ENCODE results near the gene BHLHA9.
"Not testable (repeated sequence)": the region's sequence is repeated elsewhere in the genome, so short reads cannot be mapped to it uniquely, and the experiment has no call there.

BHLHA9 gene

DNA sequence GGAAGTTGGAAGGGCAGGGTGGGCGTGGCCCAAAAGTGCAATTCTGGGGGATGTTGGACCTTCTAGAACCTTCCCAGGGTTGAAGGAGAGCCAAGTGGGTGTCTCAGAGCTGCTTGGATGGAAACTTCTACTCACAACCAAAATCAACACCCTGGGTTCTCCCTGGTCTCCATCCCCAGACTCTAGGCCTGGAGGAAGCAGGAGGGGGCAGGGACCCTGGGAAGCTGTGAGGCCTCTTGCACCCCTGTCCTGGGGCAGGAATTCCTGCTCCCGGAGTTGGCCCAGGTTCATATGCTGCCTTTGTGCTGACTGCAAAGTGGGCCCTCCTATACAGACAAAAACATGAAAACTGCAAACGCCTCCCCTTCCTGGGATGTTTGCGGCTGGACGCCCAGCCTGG is 34.3 kb downstream of the BHLHA9 start:
- H3K14ac ChIP-seq (ENCODE audit: low read length in 2 of 2), result no peak overlapping the region
- H4K91ac ChIP-seq (ENCODE audit: low read length), result no peak overlapping the region
- no peak overlapping the region for H3K23ac ChIP-seq (ENCODE audit: low read length in 2 of 2)
- no peak overlapping the region for H3K27ac ChIP-seq (ENCODE audit: low read length, poor library complexity, severe bottlenecking)
- no peak overlapping the region for H2AK5ac ChIP-seq (ENCODE audit: low read length, severe bottlenecking)
- H3K9ac ChIP-seq (ENCODE audit: low read length), result no peak overlapping the region
- no peak overlapping the region for H2BK12ac ChIP-seq (ENCODE audit: low read length in 2 of 2)
- H3K9me3 ChIP-seq (ENCODE audit: control insufficient read depth, low read length), result no peaks in the 10 kb centered on the region
- H3K36me3 ChIP-seq (ENCODE audit: control insufficient read depth in 1 of 2, insufficient read depth in 2 of 2, low read depth in 1 of 2, low read length in 2 of 2), result no peaks in the 10 kb centered on the region
- no peaks in the 10 kb centered on the region for H3K79me1 ChIP-seq (replicated peaks; ENCODE audit: low read length, poor library complexity, severe bottlenecking)
- no peak overlapping the region for H2BK120ac ChIP-seq (ENCODE audit: low read depth, low read length)
- no peak overlapping the region for H4K8ac ChIP-seq (ENCODE audit: low read length)
- no peak overlapping the region for H3K4ac ChIP-seq (ENCODE audit: low read depth in 1 of 2, low read length in 2 of 2)
- 94% methylated on average over 4 of the region's 5 CpGs for WGBS
- no peak for DNase-seq
- peaks cover 5% of the 10 kb centered on the region for H3K4me1 ChIP-seq (ENCODE audit: control insufficient read depth, insufficient read depth, low read depth, low read length)
- no peak overlapping the region for H2AFZ ChIP-seq (ENCODE audit: low read depth, low read length)
- H3K18ac ChIP-seq (ENCODE audit: low read depth in 1 of 2, low read length in 2 of 2), result no peak overlapping the region
- no peak overlapping the region for H2BK15ac ChIP-seq (ENCODE audit: low read depth, poor library complexity, severe bottlenecking)
- H2BK5ac ChIP-seq (ENCODE audit: low read depth, low read length, poor library complexity, severe bottlenecking), result no peak overlapping the region
- peaks cover 22 to 60% of the 10 kb centered on the region in 2 experiments for H3K27me3 ChIP-seq (ENCODE audit: control insufficient read depth in 1 of 2, insufficient read depth in 1 of 2, low read length in 2 of 2)
- H3K4me2 ChIP-seq (ENCODE audit: low read length, poor library complexity, severe bottlenecking), result no peak overlapping the region
- H3K4me3 ChIP-seq (ENCODE audit: insufficient read depth in 1 of 2, low read depth in 1 of 2, low read length in 2 of 2), result no peak overlapping the region

DNA sequence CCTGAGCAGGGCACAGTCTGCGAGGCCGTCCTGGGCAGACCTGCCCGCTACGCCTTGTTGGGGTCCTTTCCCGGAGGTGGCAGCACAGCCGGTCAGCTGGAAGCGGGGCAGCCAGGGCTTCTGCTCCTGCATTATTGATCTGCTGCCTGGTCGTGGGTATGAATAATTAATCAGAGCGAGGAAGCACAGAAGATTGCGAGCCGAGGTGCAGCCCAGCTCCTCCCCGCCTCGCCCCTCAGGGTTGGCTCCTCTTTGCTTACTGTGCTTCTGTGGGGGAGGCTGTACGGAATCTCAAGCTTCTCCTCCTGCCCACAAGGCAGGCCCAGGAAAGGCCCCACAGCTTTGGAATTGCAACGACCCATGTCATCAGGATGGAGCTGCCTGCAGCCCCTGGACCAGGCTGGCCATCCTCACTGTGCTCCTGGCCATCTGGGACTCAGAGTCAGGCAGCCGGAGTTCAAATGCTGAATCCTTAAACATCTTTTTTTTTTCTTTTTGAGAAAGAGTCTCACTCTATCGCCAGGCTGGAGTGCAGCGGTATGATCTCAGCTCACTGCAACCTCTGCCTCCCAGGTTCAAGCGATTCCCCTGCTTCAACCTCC is 34.8 kb downstream of the BHLHA9 start:
- H3K4ac ChIP-seq (ENCODE audit: low read depth in 1 of 2, low read length in 2 of 2), result no peak overlapping the region
- no peak overlapping the region for H2BK12ac ChIP-seq (ENCODE audit: low read length in 2 of 2)
- H3K23ac ChIP-seq (ENCODE audit: low read length in 2 of 2), result no peak overlapping the region
- H3K4me1 ChIP-seq (ENCODE audit: control insufficient read depth, insufficient read depth, low read depth, low read length), result peaks cover 5% of the 10 kb centered on the region
- H3K18ac ChIP-seq (ENCODE audit: low read depth in 1 of 2, low read length in 2 of 2), result no peak overlapping the region
- WGBS, result 90% methylated on average over 19 of the region's 19 CpGs
- DNase-seq, result no peak
- no peak overlapping the region for H4K91ac ChIP-seq (ENCODE audit: low read length)
- no peak overlapping the region for H3K27ac ChIP-seq (ENCODE audit: low read length, poor library complexity, severe bottlenecking)
- H3K14ac ChIP-seq (ENCODE audit: low read length in 2 of 2), result no peak overlapping the region
- H3K36me3 ChIP-seq (ENCODE audit: control insufficient read depth in 1 of 2, insufficient read depth in 2 of 2, low read depth in 1 of 2, low read length in 2 of 2), result no peaks in the 10 kb centered on the region
- H3K4me2 ChIP-seq (ENCODE audit: low read length, poor library complexity, severe bottlenecking), result no peak overlapping the region
- no peaks in the 10 kb centered on the region for H3K9me3 ChIP-seq (ENCODE audit: control insufficient read depth, low read length)
- no peak overlapping the region for H2AFZ ChIP-seq (ENCODE audit: low read depth, low read length)
- H2BK5ac ChIP-seq (ENCODE audit: low read depth, low read length, poor library complexity, severe bottlenecking), result no peak overlapping the region
- no peak overlapping the region for H2BK15ac ChIP-seq (ENCODE audit: low read depth, poor library complexity, severe bottlenecking)
- H4K8ac ChIP-seq (ENCODE audit: low read length), result no peak overlapping the region
- no peak overlapping the region for H3K9ac ChIP-seq (ENCODE audit: low read length)
- peaks cover 16 to 55% of the 10 kb centered on the region in 2 experiments for H3K27me3 ChIP-seq (ENCODE audit: control insufficient read depth in 1 of 2, insufficient read depth in 1 of 2, low read length in 2 of 2)
- no peak overlapping the region for H2AK5ac ChIP-seq (ENCODE audit: low read length, severe bottlenecking)
- H3K79me1 ChIP-seq (replicated peaks; ENCODE audit: low read length, poor library complexity, severe bottlenecking), result no peaks in the 10 kb centered on the region
- H2BK120ac ChIP-seq (ENCODE audit: low read depth, low read length), result no peak overlapping the region
- H3K4me3 ChIP-seq (ENCODE audit: insufficient read depth in 1 of 2, low read depth in 1 of 2, low read length in 2 of 2), result no peak overlapping the region

DNA sequence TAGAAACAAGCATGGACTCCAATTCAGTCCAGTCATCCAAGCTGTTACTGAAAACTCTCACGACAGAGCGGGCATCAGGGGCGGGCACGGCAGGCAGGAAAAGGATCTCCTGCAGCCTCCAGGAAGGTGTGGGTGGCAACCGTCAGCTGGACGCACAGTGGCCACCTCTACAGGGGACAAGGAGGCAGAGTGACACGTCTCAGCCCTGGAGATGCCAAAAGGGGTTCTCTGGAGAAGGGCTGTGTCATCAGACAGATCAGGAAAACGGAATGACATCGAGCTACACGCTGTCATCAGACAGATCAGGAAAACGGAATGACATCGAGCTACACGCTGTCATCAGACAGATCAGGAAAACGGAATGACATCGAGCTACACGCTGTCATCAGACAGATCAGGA is 37.6 kb downstream of the BHLHA9 start:
- not testable (repeated sequence) for H4K91ac ChIP-seq (ENCODE audit: low read length); H3K4me3 ChIP-seq (ENCODE audit: insufficient read depth in 1 of 2, low read depth in 1 of 2, low read length in 2 of 2); H2AFZ ChIP-seq (ENCODE audit: low read depth, low read length); H3K79me1 ChIP-seq (replicated peaks; ENCODE audit: low read length, poor library complexity, severe bottlenecking); H3K23ac ChIP-seq (ENCODE audit: low read length in 2 of 2); H2AK5ac ChIP-seq (ENCODE audit: low read length, severe bottlenecking); H3K9me3 ChIP-seq (ENCODE audit: control insufficient read depth, low read length); H2BK12ac ChIP-seq (ENCODE audit: low read length in 2 of 2); H2BK5ac ChIP-seq (ENCODE audit: low read depth, low read length, poor library complexity, severe bottlenecking); DNase-seq; H3K36me3 ChIP-seq (ENCODE audit: control insufficient read depth in 1 of 2, insufficient read depth in 2 of 2, low read depth in 1 of 2, low read length in 2 of 2); H2BK15ac ChIP-seq (ENCODE audit: low read depth, poor library complexity, severe bottlenecking); H4K8ac ChIP-seq (ENCODE audit: low read length); H3K18ac ChIP-seq (ENCODE audit: low read depth in 1 of 2, low read length in 2 of 2); H3K4me1 ChIP-seq (ENCODE audit: control insufficient read depth, insufficient read depth, low read depth, low read length); H3K9ac ChIP-seq (ENCODE audit: low read length); H3K4me2 ChIP-seq (ENCODE audit: low read length, poor library complexity, severe bottlenecking); H3K4ac ChIP-seq (ENCODE audit: low read depth in 1 of 2, low read length in 2 of 2); H2BK120ac ChIP-seq (ENCODE audit: low read depth, low read length); H3K27ac ChIP-seq (ENCODE audit: low read length, poor library complexity, severe bottlenecking)
- H3K27me3 ChIP-seq (ENCODE audit: control insufficient read depth in 1 of 2, insufficient read depth in 1 of 2, low read length in 2 of 2), result peaks cover 11 to 44% of the 10 kb centered on the region in 2 experiments
- WGBS, result 84% methylated on average over 7 of the region's 16 CpGs
- H3K14ac ChIP-seq (ENCODE audit: low read length in 2 of 2), result peak overlapping the region in 1 of 2 experiments; percentile 18

DNA sequence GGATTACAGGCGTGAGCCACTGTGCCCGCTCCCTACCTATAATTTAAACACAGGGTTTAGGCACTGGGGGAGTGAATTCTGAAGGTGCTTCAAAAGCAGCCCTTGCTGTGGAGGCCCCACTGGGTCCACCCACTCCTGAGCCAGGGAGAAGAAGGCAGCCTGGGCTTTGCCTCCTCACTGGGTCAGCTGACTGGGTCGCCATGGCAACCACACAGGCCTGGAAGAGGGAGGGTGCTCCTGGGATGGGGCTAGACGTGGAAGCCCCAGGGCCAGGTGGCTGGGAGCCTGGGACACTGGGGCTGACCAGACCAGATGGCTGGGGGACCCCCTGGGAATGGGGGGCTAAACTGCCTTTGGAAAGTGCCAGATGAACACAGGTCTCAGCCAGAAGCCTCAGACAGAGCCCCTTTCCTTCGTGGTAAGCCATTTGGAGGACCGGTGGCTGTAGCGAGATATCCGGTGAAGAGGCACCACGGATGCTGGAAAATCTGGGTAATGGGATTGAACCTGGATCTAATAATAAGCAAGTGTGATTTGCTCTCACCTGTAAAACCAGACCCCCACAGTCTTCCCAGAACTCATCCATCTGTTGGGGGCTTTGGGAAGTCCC is 42.1 kb downstream of the BHLHA9 start:
- Histone ChIP-seq H3K27ac (ENCODE audit: low read length, poor library complexity, severe bottlenecking) (no peak overlapping the region), H3K4me1 (ENCODE audit: control insufficient read depth, insufficient read depth, low read depth, low read length) (peaks cover 2% of the 10 kb centered on the region), H3K9ac (ENCODE audit: low read length) (no peak overlapping the region), H4K8ac (ENCODE audit: low read length) (no peak overlapping the region), H2BK15ac (ENCODE audit: low read depth, poor library complexity, severe bottlenecking) (no peak overlapping the region), H3K79me1 (replicated peaks; ENCODE audit: low read length, poor library complexity, severe bottlenecking) (no peaks in the 10 kb centered on the region), H3K4me2 (ENCODE audit: low read length, poor library complexity, severe bottlenecking) (no peak overlapping the region), H3K4ac (ENCODE audit: low read depth in 1 of 2, low read length in 2 of 2) (no peak overlapping the region), H3K9me3 (ENCODE audit: control insufficient read depth, low read length) (no peaks in the 10 kb centered on the region), H3K18ac (ENCODE audit: low read depth in 1 of 2, low read length in 2 of 2) (no peak overlapping the region), H3K23ac (ENCODE audit: low read length in 2 of 2) (no peak overlapping the region), H2BK5ac (ENCODE audit: low read depth, low read length, poor library complexity, severe bottlenecking) (no peak overlapping the region), H2BK12ac (ENCODE audit: low read length in 2 of 2) (no peak overlapping the region), H4K91ac (ENCODE audit: low read length) (no peak overlapping the region), H2BK120ac (ENCODE audit: low read depth, low read length) (no peak overlapping the region), H3K27me3 (ENCODE audit: control insufficient read depth in 1 of 2, insufficient read depth in 1 of 2, low read length in 2 of 2) (peaks cover 26 to 44% of the 10 kb centered on the region in 2 experiments), H2AK5ac (ENCODE audit: low read length, severe bottlenecking) (no peak overlapping the region), H2AFZ (ENCODE audit: low read depth, low read length) (no peak overlapping the region), H3K14ac (ENCODE audit: low read length in 2 of 2) (peak overlapping the region in 1 of 2 experiments; percentile 90), H3K36me3 (ENCODE audit: control insufficient read depth in 1 of 2, insufficient read depth in 2 of 2, low read depth in 1 of 2, low read length in 2 of 2) (no peaks in the 10 kb centered on the region), H3K4me3 (ENCODE audit: insufficient read depth in 1 of 2, low read depth in 1 of 2, low read length in 2 of 2) (no peak overlapping the region)
- 58% methylated on average over 7 of the region's 9 CpGs for WGBS
- peak; percentile 18 for DNase-seq
